ENCODE results near the gene KBTBD12. TPM values are rescaled to one million over a fixed set of nuclear protein-coding genes. Genes with fewer than 3 reads are reported as not detected.
"Not testable (repeated sequence)": the region's sequence is repeated elsewhere in the genome, so short reads cannot be mapped to it uniquely, and the experiment has no call there.

KBTBD12 gene
- total RNA-seq, 1 donor from 2014 or later = 3.5 TPM

GRCh38 chr3:127888156-127888555 is 26.9 kb upstream of the KBTBD12 start:
- no peak overlapping the region for H3K27ac ChIP-seq
- H3K36me3 ChIP-seq = no peaks in the 10 kb centered on the region
- intact Hi-C loops (cut with DNase I) = no loop called here
- H3K4me3 ChIP-seq = no peak overlapping the region
- H3K4me1 ChIP-seq = peaks cover 0 to 16% of the 10 kb centered on the region in 2 donors
- peaks cover 0 to 12% of the 10 kb centered on the region in 2 donors for H3K9me3 ChIP-seq
- DNase-seq (ENCODE audit: low spot score in 2 of 2) = no peak
- H3K27me3 ChIP-seq = no peaks in the 10 kb centered on the region
- TF ChIP-seq CTCF (IDR thresholded peaks at IDR 0.05) = no peak

- H3K27ac ChIP-seq = no peak overlapping the region
- H3K4me1 ChIP-seq = peaks cover 0 to 16% of the 10 kb centered on the region in 2 donors
- no peaks in the 10 kb centered on the region for H3K27me3 ChIP-seq
- intact Hi-C loops (cut with DNase I) = no loop called here
- peaks cover 0 to 12% of the 10 kb centered on the region in 2 donors for H3K9me3 ChIP-seq
- no peak for DNase-seq (ENCODE audit: low spot score in 2 of 2)
- TF ChIP-seq CTCF (IDR thresholded peaks at IDR 0.05) = no peak
- no peaks in the 10 kb centered on the region for H3K36me3 ChIP-seq
- no peak overlapping the region for H3K4me3 ChIP-seq
Observed at GRCh38 chr3:127888564-127889107, 26.4 kb upstream of the KBTBD12 start.

GRCh38 chr3:127889461-127889863 is 25.6 kb upstream of the KBTBD12 start:
- intact Hi-C loops (cut with DNase I) = no loop called here
- H3K9me3 ChIP-seq = peaks cover 0 to 12% of the 10 kb centered on the region in 2 donors
- no peak for DNase-seq (ENCODE audit: low spot score in 2 of 2)
- no peak overlapping the region for H3K4me3 ChIP-seq
- H3K27ac ChIP-seq = peak overlapping the region; percentile 46 to 55
- H3K4me1 ChIP-seq = peaks cover 0 to 16% of the 10 kb centered on the region in 2 donors
- H3K36me3 ChIP-seq = no peaks in the 10 kb centered on the region
- TF ChIP-seq CTCF (IDR thresholded peaks at IDR 0.05) = no peak
- no peaks in the 10 kb centered on the region for H3K27me3 ChIP-seq

- no peak for TF ChIP-seq CTCF (IDR thresholded peaks at IDR 0.05)
- intact Hi-C loops (cut with DNase I) = no loop called here
- peak overlapping the region; percentile 46 to 55 for H3K27ac ChIP-seq
- no peaks in the 10 kb centered on the region for H3K27me3 ChIP-seq
- H3K4me1 ChIP-seq = peaks cover 0 to 16% of the 10 kb centered on the region in 2 donors
- peaks cover 0 to 12% of the 10 kb centered on the region in 2 donors for H3K9me3 ChIP-seq
- H3K36me3 ChIP-seq = no peaks in the 10 kb centered on the region
- H3K4me3 ChIP-seq = no peak overlapping the region
- DNase-seq (ENCODE audit: low spot score in 2 of 2) = no peak
Observed at GRCh38 chr3:127889976-127890650, 24.9 kb upstream of the KBTBD12 start.

GRCh38 chr3:127890651-127891290 is 24.3 kb upstream of the KBTBD12 start:
- H3K27ac ChIP-seq; intact Hi-C loops (cut with DNase I); H3K4me3 ChIP-seq; H3K27me3 ChIP-seq; DNase-seq (ENCODE audit: low spot score in 2 of 2); H3K36me3 ChIP-seq: not testable (repeated sequence)
- peaks cover 0 to 12% of the 10 kb centered on the region in 2 donors for H3K9me3 ChIP-seq
- peaks cover 0 to 16% of the 10 kb centered on the region in 2 donors for H3K4me1 ChIP-seq

- Histone ChIP-seq H3K4me1 (peaks cover 0 to 6% of the 10 kb centered on the region in 2 donors), H3K4me3 (no peak overlapping the region), H3K36me3 (no peaks in the 10 kb centered on the region), H3K9me3 (peaks cover 0 to 12% of the 10 kb centered on the region in 2 donors), H3K27ac (no peak overlapping the region), H3K27me3 (no peaks in the 10 kb centered on the region)
- no peak for TF ChIP-seq CTCF (IDR thresholded peaks at IDR 0.05)
- no peak for DNase-seq (ENCODE audit: low spot score in 2 of 2)
- intact Hi-C loops (cut with DNase I) = no loop called here
Observed at GRCh38 chr3:127894481-127894880, 20.6 kb upstream of the KBTBD12 start.

Data from ascending aorta (tissue), 2 donors.